NCI-H2081 (cell line): Measurements from ENCODE around the gene GPR150.
"Not testable (repeated sequence)": the region's sequence is repeated elsewhere in the genome, so short reads cannot be mapped to it uniquely, and the experiment has no call there.

ENCODE experiments used
- DNase-seq, 2 experiments: peaks; one replicate each; lab custom pipeline; 2025; lab: John Stamatoyannopoulos, UW

GPR150 gene

GRCh38 chr5:95623706-95624105 is 3.8 kb downstream of the GPR150 start:
- DNase-seq: no peak

DNA sequence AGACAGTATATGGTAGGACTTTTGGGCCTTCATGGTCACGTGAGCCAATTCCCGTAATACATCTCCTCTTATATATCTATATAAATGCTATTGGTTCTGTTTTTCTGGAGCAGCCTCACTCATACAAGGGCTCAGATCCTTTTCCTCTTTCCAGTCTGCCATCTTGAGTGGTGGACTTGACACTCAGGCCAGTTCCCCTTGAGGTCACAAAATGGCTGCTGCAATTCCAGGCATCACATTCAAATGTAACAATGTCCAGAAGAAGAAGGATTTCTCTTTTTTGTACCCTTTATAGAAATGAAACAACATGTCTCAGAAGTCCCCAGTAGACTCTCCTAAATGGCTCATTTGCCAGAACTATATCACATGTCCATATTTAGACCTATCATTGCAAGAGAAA is 4.5 kb downstream of the GPR150 start:
- no peak for DNase-seq

DNA sequence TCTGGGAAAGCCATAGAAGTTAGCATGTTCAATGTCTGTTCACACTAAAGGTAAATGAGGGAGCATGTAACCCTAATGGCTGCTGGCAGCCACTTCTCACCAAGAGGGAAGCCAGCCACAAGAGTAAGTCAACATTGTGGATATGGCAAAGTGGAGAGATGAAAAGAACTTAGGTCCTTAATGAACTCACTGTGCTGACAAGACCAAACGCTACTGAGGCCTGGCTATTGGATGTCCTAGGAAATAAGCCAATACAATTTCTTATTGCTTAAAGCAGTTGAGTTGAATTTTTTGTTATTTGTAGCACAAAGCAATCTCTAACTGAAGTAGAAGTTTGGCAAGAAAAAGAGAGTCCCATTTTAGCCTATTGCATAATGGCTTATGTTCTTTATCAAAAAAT is 6.8 kb downstream of the GPR150 start:
- DNase-seq: no peak

DNA sequence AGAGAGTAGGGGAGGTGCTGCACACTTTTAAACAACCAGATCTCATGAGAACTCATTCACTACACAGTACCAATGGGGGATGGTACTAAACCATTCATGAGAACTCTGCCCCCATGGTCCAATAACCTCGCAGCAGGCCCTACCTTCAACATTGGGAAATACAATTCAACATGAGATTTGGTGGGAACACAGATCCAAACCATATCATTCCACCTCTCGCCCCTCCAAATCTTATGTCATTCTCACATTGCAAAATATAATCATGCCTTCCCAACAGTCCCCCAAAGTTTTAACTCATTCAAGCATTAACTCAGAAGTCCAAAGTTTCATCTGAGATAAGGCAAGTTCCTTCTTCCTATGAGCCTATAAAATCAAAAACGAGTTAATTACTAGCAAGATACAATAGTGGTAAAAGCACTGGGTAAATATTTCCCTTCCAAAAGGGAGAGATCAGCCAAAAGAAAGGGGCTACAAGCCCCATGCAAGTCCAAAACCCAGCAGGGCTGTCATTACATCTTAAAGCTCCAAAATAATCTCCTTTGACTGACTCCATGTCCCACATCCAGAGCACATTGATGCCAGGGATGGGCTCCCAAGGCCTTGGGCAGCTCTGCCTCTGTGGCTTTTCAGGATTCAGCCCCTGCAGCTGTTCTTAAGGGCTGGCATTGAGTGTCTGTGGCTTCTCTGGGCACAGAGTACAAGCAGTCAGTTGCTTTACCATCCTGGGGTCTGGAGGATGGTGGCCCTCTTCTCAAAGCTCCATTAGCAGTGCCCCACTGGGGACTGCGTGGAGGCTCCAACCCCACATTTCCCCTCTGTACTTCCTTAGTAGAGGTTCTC is 8.3 kb downstream of the GPR150 start:
- DNase-seq: no peak

DNA sequence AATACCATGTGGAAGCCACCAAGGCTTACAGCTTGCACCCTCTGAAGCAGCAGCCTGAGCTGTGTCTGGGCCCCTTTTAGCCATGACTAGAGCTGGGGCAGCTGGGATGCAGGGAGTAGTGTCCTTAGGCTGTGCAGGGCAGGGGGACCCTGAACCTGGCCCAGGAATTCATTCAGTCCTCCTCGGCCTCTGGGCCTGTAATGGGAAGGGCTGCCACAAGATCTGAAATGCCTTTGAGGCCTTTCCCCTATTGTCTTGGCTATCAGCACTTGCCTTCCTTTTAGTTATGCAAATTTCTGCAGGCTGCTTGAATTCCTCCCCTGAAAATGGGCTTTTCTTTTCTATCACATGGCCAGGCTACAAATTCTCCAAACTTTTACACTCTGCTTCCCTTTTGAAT is 9.0 kb downstream of the GPR150 start:
- DNase-seq: no peak

DNA sequence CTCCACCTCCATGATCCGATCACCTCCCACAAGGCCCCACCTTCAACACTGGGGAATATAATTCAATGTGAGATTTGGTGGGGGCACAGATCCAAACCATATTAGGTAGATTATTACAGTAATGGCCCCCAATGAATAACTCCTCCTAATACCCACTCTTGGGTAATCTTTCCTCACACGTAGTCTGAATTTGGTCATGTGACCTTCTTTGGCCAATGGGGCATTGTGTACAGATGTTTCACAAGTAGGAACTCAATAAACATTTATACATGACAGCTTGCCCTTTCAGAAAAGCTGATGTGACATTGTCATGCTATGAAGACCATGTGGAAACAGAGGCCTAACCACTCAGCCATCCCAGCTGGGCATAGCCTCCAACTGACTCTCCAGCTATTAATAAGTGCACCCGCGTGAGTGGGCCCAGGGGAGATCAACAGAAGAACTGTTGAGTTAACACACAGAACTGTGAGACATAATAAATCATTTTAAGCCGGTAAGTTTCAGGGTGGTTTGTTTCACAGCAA is 10.6 kb downstream of the GPR150 start:
- DNase-seq: no peak

GRCh38 chr5:95631255-95631958 is 11.5 kb downstream of the GPR150 start:
- no peak for DNase-seq

GRCh38 chr5:95631991-95632675 is 12.2 kb downstream of the GPR150 start:
- DNase-seq: no peak

GRCh38 chr5:95632942-95633341 is 13.1 kb downstream of the GPR150 start:
- not testable (repeated sequence) for DNase-seq

GRCh38 chr5:95633671-95634070 is 13.8 kb downstream of the GPR150 start:
- no peak for DNase-seq

DNA sequence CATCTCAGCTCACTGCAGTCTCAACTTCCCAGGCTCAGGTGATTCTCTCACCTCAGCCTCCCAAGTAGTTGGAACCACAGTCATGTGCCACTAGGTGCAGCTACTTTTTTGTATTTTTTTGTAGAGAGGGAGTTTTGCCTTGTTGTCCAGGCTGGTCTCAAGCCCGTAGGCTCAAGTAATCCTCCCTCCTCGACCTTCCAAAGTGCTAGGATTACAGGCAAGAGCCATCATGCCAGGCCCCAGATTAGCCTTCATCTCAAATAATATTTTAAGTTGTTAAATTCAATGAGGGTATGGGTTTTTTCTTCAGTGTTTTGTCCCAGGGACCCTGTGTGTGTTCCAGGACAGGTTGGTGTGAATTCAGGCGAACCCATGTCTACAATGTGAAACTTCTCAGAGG is 14.2 kb downstream of the GPR150 start:
- DNase-seq: no peak

DNA sequence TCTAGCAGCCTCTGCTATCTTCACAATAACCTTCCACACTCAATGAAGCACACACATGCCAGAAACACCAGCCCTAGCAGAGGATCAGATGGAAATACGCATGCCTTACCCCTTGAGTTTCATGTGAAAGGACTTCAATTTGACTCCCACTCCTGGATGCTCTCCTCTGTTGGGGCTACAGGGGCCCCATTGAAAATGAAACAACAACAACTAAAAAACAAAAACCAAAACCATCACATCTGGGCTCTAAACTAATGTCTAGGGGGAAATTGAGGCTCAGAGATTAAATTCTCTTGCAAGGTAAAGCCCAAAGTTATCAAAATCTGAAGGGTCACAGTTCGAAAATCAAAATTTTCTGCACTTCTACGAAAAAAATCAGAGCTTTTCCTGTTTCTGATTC is 18.7 kb downstream of the GPR150 start:
- DNase-seq: no peak

DNA sequence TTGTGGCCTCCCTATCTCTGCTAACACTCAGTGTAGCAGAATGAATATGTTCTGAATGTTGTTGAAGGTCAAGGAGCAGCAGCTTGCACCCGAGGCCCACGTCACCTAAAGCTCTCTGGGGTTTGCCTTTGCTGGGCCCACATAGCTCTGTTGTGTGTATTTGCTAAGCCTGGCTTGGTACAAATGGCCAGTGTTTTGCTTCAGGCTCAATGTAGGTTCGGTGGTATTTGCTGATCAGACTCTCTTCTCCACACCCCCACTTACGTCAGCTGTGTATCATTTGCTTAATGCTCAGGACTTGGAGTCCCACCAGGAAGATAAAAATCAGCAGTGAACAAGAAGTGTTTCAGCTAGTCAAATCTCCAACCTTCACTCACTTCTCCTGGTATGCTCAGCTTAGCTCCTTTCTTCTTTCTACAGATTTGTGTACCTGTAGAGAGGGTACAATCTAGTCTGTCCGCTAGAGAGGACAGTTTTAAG is 21.9 kb downstream of the GPR150 start:
- no peak for DNase-seq

DNA sequence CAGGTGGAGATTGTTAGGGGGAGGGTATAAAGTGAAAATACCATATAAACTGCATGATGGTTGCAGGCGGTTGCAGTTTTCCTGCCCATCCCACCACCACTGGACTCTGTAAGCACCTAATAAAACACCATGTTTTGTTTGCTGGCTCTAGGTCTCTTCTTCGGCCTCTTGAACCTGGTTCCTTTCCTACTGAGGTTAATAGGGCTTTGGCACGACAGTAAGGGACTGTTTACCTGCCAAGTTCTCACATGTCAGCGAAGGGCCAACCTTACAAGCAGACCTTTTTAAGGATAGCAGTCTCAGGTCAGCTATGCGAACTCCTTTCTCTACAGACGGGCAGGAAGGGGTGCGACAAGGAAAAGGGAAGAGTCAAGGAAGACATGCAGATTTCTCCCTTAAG is 23.3 kb downstream of the GPR150 start:
- no peak for DNase-seq

- DNase-seq: peak; percentile 34 to 45
These were observed 24.6 kb downstream of the GPR150 start for GRCh38 chr5:95644351-95645042.

DNA sequence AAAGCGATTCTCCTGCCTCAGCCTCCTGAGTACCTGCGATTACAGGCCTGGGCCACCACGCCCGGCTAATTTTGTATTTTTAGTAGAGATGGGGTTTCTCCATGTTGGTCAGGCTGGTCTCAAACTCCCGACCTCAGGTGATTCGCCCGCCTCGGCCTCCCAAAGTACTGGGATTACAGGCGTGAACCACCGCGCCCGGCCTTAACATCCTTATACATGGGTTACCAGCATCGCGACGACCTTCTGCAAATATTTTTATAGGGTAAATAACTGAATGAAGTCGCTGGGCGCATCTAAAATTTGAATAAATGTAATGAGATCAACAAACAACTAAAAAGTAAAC is 26.3 kb downstream of the GPR150 start:
- not testable (repeated sequence) for DNase-seq

- DNase-seq: peak; percentile 92 to 94
These were observed 26.9 kb downstream of the GPR150 start, which contains the start of gene RFESD for GRCh38 chr5:95646569-95647431. Gene RFESD, plus strand, starts transcription at chr5:95646777. Its CDS starts 5,495 bp downstream, at chr5:95652272.

- DNase-seq: no peak
These were observed 28.3 kb downstream of the GPR150 start for GRCh38 chr5:95647886-95648860.

DNA sequence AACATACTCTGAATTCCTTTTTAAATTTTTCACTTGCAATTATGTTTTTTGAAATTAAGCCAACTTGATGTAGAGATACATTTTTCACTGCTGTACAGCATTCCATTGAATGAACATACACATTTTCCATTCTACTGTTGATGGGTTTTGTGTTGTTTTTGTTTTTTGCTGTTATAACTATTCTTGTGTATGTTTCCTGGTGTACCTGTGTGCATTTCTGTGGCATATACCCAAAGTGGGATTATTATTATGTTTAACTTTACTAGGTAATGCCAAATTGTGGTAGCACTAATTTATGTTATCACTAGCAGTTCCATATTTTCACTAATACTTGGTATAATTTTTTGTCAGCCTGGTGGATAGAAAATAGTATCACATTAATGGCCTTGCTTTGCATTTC is 29.4 kb downstream of the GPR150 start:
- DNase-seq: no peak
